ENCODE data around the gene DARS2. TPM values are rescaled to one million over a fixed set of nuclear protein-coding genes. Genes with fewer than 3 reads are reported as not detected.

The DARS2 gene
- total RNA-seq, 1 donor from 2014 or later = 17.4 TPM

GRCh38 chr1:173867141-173867752 lies 42.8 kb downstream of the DARS2 start:
- Histone ChIP-seq H3K4me1 (ENCODE audit: insufficient read depth, low read length) (peaks cover 6% of the 10 kb centered on the region), H3K79me2 (ENCODE audit: insufficient read depth, low read length) (peaks cover 52% of the 10 kb centered on the region), H3K27ac (ENCODE audit: low read depth, low read length) (peak overlapping the region; percentile 78), H2AFZ (ENCODE audit: low read depth, low read length) (no peak overlapping the region), H4K20me1 (ENCODE audit: insufficient read depth, low read length) (peaks cover 55% of the 10 kb centered on the region), H3K4me3 (ENCODE audit: insufficient read depth, low read depth, low read length) (peak overlapping the region; percentile 98), H3K9ac (ENCODE audit: low read length) (peak overlapping the region; percentile 95), H3K27me3 (ENCODE audit: insufficient read depth, low read length) (no peaks in the 10 kb centered on the region), H3K4me2 (ENCODE audit: low read length) (peak overlapping the region; percentile 87), H3K9me3 (ENCODE audit: insufficient read depth, low read depth, low read length) (no peaks in the 10 kb centered on the region), H3K36me3 (ENCODE audit: insufficient read depth, low read length) (peaks cover 49% of the 10 kb centered on the region)
- H3K9me3 Mint-ChIP-seq (ENCODE audit: unreplicated experiment) = no peaks in the 10 kb centered on the region
- FAIRE-seq (no peak), DNase-seq (ENCODE audit: low read depth) (no peak)
- no peaks in the 10 kb centered on the region for H3K27me3 Mint-ChIP-seq (ENCODE audit: low read depth, unreplicated experiment)
- peaks cover 25% of the 10 kb centered on the region for H3K4me1 Mint-ChIP-seq (ENCODE audit: low read depth, unreplicated experiment)
- peak overlapping the region; percentile 99 for H3K27ac Mint-ChIP-seq (ENCODE audit: unreplicated experiment)
- TF ChIP-seq, protein P1, sequence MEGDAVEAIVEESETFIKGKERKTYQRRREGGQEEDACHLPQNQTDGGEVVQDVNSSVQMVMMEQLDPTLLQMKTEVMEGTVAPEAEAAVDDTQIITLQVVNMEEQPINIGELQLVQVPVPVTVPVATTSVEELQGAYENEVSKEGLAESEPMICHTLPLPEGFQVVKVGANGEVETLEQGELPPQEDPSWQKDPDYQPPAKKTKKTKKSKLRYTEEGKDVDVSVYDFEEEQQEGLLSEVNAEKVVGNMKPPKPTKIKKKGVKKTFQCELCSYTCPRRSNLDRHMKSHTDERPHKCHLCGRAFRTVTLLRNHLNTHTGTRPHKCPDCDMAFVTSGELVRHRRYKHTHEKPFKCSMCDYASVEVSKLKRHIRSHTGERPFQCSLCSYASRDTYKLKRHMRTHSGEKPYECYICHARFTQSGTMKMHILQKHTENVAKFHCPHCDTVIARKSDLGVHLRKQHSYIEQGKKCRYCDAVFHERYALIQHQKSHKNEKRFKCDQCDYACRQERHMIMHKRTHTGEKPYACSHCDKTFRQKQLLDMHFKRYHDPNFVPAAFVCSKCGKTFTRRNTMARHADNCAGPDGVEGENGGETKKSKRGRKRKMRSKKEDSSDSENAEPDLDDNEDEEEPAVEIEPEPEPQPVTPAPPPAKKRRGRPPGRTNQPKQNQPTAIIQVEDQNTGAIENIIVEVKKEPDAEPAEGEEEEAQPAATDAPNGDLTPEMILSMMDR (IDR thresholded peaks at IDR 0.05; ENCODE audit: insufficient read depth, low read depth, low read length) = no peak
- no peak for TF ChIP-seq EZH2 (IDR thresholded peaks at IDR 0.05; ENCODE audit: insufficient read depth, low read length)
- peaks cover 46% of the 10 kb centered on the region for H3K36me3 Mint-ChIP-seq (ENCODE audit: low read depth, unreplicated experiment)
- H3K4me3 Mint-ChIP-seq (ENCODE audit: unreplicated experiment) = peak overlapping the region; percentile 99

- H3K9me3 Mint-ChIP-seq (ENCODE audit: unreplicated experiment) = no peaks in the 10 kb centered on the region
- H3K4me1 Mint-ChIP-seq (ENCODE audit: low read depth, unreplicated experiment) = peaks cover 23% of the 10 kb centered on the region
- DNase-seq (ENCODE audit: low read depth) (peak; percentile 99), FAIRE-seq (peak; percentile 13)
- H3K27ac Mint-ChIP-seq (ENCODE audit: unreplicated experiment) = peak within 1 kb of the TSS; percentile 99
- peak within 1 kb of the TSS; percentile 99 for H3K4me3 Mint-ChIP-seq (ENCODE audit: unreplicated experiment)
- no peaks in the 10 kb centered on the region for H3K27me3 Mint-ChIP-seq (ENCODE audit: low read depth, unreplicated experiment)
- Histone ChIP-seq H3K27me3 (ENCODE audit: insufficient read depth, low read length) (no peaks in the 10 kb centered on the region), H4K20me1 (ENCODE audit: insufficient read depth, low read length) (peaks cover 49% of the 10 kb centered on the region), H3K4me2 (ENCODE audit: low read length) (peak within 1 kb of the TSS; percentile 87), H3K4me3 (ENCODE audit: insufficient read depth, low read depth, low read length) (peak within 1 kb of the TSS; percentile 98), H3K79me2 (ENCODE audit: insufficient read depth, low read length) (peaks cover 54% of the 10 kb centered on the region), H3K9ac (ENCODE audit: low read length) (peak within 1 kb of the TSS; percentile 95), H2AFZ (ENCODE audit: low read depth, low read length) (peak within 1 kb of the TSS; percentile 80), H3K27ac (ENCODE audit: low read depth, low read length) (peak within 1 kb of the TSS; percentile 78), H3K9me3 (ENCODE audit: insufficient read depth, low read depth, low read length) (no peaks in the 10 kb centered on the region), H3K36me3 (ENCODE audit: insufficient read depth, low read length) (peaks cover 49% of the 10 kb centered on the region), H3K4me1 (ENCODE audit: insufficient read depth, low read length) (peaks cover 6% of the 10 kb centered on the region)
- TF ChIP-seq EZH2 (IDR thresholded peaks at IDR 0.05; ENCODE audit: insufficient read depth, low read length) = no peak
- TF ChIP-seq, protein P1 (IDR thresholded peaks at IDR 0.05; ENCODE audit: insufficient read depth, low read depth, low read length) = no peak
- peaks cover 46% of the 10 kb centered on the region for H3K36me3 Mint-ChIP-seq (ENCODE audit: low read depth, unreplicated experiment)
These were observed 43.3 kb downstream of the DARS2 start, which contains the start of gene GAS5 for GRCh38 chr1:173867753-173868265. TSS of gene GAS5 (minus strand) at chr1:173867989.
